Epithelial cell of esophagus (primary cell): ENCODE results near the gene TGFB1I1.
A peak's percentile ranks its signal among the peaks of the same experiment; 100 is the strongest.
"Not testable (repeated sequence)": the region's sequence is repeated elsewhere in the genome, so short reads cannot be mapped to it uniquely, and the experiment has no call there.

Experiments used
- DNase-seq: peaks from one replicate; pipeline ENCODE4 v3.0.0; 2010; ENCODE audit warnings: low read depth
- H3K4me3 ChIP-seq: 2 replicates; pipeline ENCODE4 v1.5.1; 2011; ENCODE audit warnings: mild to moderate bottlenecking, low read length, control low read depth
- TF ChIP-seq, protein P1 (sequence below): IDR thresholded peaks from 2 replicates; pipeline ENCODE4 v1.5.1; 2011; ENCODE audit warnings: low read depth, mild to moderate bottlenecking, low read length, control low read depth, inconsistent platforms; ENCODE audit not compliant: insufficient read depth; ENCODE audit errors: missing control alignments

Gene TGFB1I1

DNA sequence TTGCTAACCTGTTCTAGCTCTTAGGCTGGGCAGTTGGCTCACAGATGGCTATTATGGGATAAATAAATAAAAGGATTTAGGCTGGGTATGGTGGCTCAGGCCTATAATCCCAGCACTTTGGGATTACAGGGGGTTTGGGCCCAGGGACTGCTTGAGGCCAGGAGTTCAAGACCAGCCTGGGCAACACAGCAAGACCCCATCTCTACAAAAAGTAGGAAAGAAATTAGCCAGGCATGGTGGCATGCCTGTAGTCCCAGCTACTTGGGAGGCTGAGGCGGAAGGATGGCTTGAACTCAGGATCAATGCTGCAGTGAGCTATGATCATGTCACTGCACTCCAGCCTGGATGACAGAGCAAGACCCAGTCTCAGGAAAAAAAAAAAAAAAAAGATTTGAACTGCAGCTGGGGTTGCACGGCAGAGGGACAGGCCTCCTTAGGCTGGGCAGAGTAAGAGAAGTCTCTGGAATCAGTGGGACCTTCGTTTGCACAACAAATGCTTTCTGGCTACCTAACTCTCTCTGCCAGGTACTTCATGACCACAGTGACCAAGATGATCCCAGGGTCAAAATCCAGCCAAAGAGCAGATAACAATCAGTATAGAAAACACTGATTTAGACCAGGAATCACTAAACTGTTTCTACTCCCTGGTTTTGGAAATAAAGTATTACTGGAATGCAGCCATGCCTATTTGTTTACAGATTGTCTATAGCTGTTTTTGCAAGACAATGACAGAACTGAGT, 29.4 kb downstream of the TGFB1I1 start:
- DNase-seq, result no peak
- TF ChIP-seq, protein P1, sequence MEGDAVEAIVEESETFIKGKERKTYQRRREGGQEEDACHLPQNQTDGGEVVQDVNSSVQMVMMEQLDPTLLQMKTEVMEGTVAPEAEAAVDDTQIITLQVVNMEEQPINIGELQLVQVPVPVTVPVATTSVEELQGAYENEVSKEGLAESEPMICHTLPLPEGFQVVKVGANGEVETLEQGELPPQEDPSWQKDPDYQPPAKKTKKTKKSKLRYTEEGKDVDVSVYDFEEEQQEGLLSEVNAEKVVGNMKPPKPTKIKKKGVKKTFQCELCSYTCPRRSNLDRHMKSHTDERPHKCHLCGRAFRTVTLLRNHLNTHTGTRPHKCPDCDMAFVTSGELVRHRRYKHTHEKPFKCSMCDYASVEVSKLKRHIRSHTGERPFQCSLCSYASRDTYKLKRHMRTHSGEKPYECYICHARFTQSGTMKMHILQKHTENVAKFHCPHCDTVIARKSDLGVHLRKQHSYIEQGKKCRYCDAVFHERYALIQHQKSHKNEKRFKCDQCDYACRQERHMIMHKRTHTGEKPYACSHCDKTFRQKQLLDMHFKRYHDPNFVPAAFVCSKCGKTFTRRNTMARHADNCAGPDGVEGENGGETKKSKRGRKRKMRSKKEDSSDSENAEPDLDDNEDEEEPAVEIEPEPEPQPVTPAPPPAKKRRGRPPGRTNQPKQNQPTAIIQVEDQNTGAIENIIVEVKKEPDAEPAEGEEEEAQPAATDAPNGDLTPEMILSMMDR, result no peak
- no peak overlapping the region for H3K4me3 ChIP-seq

DNA sequence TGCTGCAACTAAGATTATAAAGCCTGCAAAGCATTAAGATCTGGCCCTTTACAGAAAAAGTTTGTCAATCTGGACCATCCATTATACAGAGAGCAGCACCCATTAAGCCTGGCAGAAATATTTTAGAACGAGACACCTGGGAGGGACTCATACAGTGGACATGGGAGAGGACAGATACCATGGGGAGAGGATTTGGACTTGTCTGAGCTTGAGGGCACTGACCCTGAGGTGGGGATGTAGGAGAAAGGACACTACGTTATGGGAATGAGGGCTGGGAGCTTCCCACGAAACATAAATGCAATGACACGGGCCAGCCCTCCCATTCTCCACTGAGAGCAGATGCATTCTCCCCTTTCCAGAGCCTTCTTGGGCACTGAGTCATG, 30.0 kb downstream of the TGFB1I1 start:
- TF ChIP-seq, protein P1, result no peak

DNA sequence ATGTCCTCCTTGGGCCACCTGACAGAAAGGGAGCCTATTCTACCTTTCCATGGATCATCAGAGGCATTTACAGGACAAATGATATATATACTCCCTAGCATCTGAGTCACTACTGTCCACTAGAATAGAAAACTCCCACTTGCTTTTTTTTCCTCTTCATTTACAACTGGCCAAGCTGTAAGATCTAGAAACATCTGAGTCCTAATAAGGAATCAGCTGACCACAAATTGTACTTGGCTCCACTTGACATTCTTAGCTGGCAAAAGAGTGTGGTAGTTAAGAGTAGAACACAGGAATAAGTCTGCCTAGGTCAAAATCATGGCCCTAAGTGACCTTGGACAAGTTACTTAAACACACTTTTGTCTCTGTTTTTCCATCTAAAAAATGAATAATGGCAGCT, 31.0 kb downstream of the TGFB1I1 start:
- DNase-seq, result no peak
- TF ChIP-seq, protein P1, result no peak

More for the DNA sequence above, 30.0 kb downstream of the TGFB1I1 start:
- H3K4me3 ChIP-seq, result no peak overlapping the region
- no peak for DNase-seq

DNA sequence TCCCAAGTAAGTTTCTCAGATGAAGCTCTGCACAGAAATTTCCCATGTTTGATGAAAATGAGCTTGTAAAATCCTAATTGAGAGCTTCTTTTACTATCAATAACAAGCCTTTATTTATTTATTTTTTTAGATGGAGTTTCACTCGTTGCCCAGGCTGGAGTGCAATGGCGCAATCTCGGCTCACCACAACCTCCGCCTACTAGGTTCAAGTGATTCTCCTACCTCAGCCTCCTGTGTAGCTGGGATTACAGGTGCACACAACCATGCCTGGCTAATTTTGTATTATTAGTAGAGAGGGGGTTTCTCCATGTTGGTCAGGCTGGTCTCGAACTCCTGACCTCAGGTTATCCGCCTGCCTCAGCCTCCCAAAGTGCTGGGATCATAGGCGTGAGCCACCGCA, 31.6 kb downstream of the TGFB1I1 start:
- not testable (repeated sequence) for H3K4me3 ChIP-seq, DNase-seq

More for the DNA sequence above, 31.0 kb downstream of the TGFB1I1 start:
- H3K4me3 ChIP-seq, result no peak overlapping the region

DNA sequence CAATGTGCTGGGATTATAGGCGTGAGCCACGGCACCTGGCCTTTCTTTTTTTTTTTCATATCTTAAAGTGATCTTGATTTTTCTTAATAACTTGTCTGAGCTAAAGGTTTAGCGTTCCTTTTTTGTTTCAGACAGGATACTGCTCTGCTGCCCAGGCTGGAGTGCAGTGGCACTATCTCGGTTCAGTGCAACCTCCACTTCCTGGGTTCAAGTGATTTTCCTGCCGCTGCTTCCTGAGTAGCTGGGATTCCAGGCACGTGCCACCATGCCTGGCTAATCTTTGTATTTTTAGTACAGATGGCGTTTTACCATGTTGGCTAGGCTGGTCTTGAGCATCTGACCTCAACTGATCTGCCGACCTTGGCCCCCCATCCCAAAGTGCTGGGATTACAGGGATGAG, 32.2 kb downstream of the TGFB1I1 start:
- DNase-seq, result no peak
- TF ChIP-seq, protein P1, result no peak
- H3K4me3 ChIP-seq, result no peak overlapping the region

DNA sequence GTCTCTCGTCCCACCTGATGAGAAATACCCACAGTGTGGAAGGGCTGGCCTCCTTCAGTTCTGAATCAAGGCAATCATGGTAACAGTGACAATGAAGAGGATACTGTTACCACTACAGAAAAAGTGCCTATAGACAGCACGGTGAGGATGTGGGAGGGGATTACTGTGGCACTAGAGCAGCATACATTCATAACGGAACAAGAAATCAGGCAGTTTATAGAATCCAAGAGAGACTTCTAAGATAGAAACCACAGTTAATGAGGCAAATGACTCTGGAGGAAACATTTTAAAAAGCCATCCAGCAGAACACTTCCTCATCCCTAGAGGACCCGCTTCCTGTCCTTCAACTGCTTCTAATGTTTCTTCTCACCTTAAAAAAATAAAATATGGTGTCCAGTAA, 33.5 kb downstream of the TGFB1I1 start:
- no peak for DNase-seq
- no peak overlapping the region for H3K4me3 ChIP-seq

DNA sequence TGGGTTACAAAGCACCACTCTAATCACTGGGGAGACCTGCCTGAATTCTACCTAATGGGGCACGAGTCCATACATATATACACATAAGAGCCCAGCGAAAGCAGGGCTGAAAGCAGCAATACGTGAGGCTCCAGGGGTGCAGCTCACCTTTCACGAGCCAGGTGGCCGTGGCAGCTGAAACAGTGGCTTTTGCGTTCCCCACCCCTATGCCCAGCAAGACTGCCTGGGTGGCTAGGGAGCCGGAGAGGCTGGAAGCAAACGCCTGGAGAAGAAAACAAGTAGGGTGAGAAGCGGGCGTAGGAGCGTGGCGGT, 35.6 kb downstream of the TGFB1I1 start:
- peak overlapping the region; percentile 92 for H3K4me3 ChIP-seq
- DNase-seq, result no peak
- TF ChIP-seq, protein P1, result no peak

More for the DNA sequence above, 33.5 kb downstream of the TGFB1I1 start:
- TF ChIP-seq, protein P1, result no peak
